GM23338 (cell line): ENCODE data around the gene FAM185A.
"Not testable (repeated sequence)": the region's sequence is repeated elsewhere in the genome, so short reads cannot be mapped to it uniquely, and the experiment has no call there.

Experiments
- CREB1 ChIP-seq: fragments of 250-450 bp; sonication (Bioruptor Pico); IDR thresholded peaks from 2 replicates; pipeline ENCODE4 v1.5.0; 2020; ENCODE audit warnings: low read depth, mild to moderate bottlenecking, moderate library complexity
- CTCF ChIP-seq, 2 experiments: fragments of 200-600 bp in 1 of 2; sonication (generic) in 1 of 2; conservative IDR thresholded peaks; 2 replicates each; pipeline versions ENCODE4 v1.5.1 to v1.6.1; 2016 to 2017; ENCODE audit warnings: antibody characterized with exemption in 2 of 2, low read depth in 2 of 2, mild to moderate bottlenecking in 2 of 2, moderate library complexity in 1 of 2
- EZH2 ChIP-seq: fragments of 200-600 bp; sonication (generic); IDR thresholded peaks from one replicate; pipeline ENCODE4 v1.8.0; 2017; ENCODE audit warnings: antibody characterized with exemption, mild to moderate bottlenecking, low read depth; ENCODE audit not compliant: unreplicated experiment
- EZH2phosphoT487 ChIP-seq: fragments of 200-600 bp; sonication (generic); IDR thresholded peaks from one replicate; pipeline ENCODE4 v1.8.1; 2018; ENCODE audit warnings: antibody characterized with exemption; ENCODE audit not compliant: unreplicated experiment
- JUNB ChIP-seq: IDR thresholded peaks from one replicate; pipeline ENCODE4 v1.6.1; 2016; ENCODE audit warnings: antibody characterized with exemption; ENCODE audit not compliant: unreplicated experiment
- POLR2AphosphoS5 ChIP-seq: IDR thresholded peaks from 2 replicates; pipeline ENCODE4 v1.6.1; 2016; ENCODE audit warnings: antibody characterized with exemption, low read depth
- TF ChIP-seq, protein P1 (sequence below): IDR thresholded peaks from one replicate; pipeline ENCODE4 v1.6.1; 2018; ENCODE audit warnings: antibody characterized with exemption; ENCODE audit not compliant: unreplicated experiment
- TF ChIP-seq, protein P2 (sequence below): IDR thresholded peaks from 2 replicates; pipeline ENCODE4 v1.6.1; 2016; ENCODE audit warnings: antibody characterized with exemption
- TF ChIP-seq, protein P3 (sequence below): fragments of 250-450 bp; sonication (Bioruptor Pico); IDR thresholded peaks from 2 replicates; pipeline ENCODE4 v1.5.0; 2020; ENCODE audit warnings: mild to moderate bottlenecking, moderate library complexity

DNA sequence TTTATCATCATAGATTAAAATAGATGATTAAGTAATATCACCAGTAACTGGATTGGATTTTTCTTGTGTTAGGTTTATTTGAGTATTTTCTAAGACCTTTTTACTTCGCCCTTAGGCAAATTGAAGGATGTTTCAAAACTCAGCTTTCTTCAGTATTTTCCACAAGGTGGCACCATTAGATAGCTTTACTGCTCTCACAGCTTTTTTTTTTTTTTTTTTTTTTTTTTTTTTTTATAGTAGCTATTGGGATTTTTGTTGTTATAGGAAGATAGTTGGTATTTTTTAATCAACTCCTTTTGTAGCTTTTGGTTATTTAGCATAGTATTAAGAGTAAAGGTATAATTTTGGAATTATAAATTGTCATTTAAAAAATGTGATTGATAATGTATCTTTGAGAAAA lies 9.4 kb downstream of the FAM185A start:
- TF ChIP-seq CTCF (conservative IDR thresholded peaks at IDR 0.05; ENCODE audit: low read depth in 2 of 2) = peak in 1 of 2 experiments; percentile 39; a peak in 1 of 4 replicates
- TF ChIP-seq JUNB; POLR2AphosphoS5; CREB1 (CRISPR knock-in tag); EZH2phosphoT487; EZH2: not testable (repeated sequence)
- TF ChIP-seq, protein P1, sequence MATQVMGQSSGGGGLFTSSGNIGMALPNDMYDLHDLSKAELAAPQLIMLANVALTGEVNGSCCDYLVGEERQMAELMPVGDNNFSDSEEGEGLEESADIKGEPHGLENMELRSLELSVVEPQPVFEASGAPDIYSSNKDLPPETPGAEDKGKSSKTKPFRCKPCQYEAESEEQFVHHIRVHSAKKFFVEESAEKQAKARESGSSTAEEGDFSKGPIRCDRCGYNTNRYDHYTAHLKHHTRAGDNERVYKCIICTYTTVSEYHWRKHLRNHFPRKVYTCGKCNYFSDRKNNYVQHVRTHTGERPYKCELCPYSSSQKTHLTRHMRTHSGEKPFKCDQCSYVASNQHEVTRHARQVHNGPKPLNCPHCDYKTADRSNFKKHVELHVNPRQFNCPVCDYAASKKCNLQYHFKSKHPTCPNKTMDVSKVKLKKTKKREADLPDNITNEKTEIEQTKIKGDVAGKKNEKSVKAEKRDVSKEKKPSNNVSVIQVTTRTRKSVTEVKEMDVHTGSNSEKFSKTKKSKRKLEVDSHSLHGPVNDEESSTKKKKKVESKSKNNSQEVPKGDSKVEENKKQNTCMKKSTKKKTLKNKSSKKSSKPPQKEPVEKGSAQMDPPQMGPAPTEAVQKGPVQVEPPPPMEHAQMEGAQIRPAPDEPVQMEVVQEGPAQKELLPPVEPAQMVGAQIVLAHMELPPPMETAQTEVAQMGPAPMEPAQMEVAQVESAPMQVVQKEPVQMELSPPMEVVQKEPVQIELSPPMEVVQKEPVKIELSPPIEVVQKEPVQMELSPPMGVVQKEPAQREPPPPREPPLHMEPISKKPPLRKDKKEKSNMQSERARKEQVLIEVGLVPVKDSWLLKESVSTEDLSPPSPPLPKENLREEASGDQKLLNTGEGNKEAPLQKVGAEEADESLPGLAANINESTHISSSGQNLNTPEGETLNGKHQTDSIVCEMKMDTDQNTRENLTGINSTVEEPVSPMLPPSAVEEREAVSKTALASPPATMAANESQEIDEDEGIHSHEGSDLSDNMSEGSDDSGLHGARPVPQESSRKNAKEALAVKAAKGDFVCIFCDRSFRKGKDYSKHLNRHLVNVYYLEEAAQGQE = not testable (repeated sequence)
- TF ChIP-seq, protein P2, sequence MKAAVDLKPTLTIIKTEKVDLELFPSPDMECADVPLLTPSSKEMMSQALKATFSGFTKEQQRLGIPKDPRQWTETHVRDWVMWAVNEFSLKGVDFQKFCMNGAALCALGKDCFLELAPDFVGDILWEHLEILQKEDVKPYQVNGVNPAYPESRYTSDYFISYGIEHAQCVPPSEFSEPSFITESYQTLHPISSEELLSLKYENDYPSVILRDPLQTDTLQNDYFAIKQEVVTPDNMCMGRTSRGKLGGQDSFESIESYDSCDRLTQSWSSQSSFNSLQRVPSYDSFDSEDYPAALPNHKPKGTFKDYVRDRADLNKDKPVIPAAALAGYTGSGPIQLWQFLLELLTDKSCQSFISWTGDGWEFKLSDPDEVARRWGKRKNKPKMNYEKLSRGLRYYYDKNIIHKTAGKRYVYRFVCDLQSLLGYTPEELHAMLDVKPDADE = not testable (repeated sequence)
- TF ChIP-seq, protein P3, sequence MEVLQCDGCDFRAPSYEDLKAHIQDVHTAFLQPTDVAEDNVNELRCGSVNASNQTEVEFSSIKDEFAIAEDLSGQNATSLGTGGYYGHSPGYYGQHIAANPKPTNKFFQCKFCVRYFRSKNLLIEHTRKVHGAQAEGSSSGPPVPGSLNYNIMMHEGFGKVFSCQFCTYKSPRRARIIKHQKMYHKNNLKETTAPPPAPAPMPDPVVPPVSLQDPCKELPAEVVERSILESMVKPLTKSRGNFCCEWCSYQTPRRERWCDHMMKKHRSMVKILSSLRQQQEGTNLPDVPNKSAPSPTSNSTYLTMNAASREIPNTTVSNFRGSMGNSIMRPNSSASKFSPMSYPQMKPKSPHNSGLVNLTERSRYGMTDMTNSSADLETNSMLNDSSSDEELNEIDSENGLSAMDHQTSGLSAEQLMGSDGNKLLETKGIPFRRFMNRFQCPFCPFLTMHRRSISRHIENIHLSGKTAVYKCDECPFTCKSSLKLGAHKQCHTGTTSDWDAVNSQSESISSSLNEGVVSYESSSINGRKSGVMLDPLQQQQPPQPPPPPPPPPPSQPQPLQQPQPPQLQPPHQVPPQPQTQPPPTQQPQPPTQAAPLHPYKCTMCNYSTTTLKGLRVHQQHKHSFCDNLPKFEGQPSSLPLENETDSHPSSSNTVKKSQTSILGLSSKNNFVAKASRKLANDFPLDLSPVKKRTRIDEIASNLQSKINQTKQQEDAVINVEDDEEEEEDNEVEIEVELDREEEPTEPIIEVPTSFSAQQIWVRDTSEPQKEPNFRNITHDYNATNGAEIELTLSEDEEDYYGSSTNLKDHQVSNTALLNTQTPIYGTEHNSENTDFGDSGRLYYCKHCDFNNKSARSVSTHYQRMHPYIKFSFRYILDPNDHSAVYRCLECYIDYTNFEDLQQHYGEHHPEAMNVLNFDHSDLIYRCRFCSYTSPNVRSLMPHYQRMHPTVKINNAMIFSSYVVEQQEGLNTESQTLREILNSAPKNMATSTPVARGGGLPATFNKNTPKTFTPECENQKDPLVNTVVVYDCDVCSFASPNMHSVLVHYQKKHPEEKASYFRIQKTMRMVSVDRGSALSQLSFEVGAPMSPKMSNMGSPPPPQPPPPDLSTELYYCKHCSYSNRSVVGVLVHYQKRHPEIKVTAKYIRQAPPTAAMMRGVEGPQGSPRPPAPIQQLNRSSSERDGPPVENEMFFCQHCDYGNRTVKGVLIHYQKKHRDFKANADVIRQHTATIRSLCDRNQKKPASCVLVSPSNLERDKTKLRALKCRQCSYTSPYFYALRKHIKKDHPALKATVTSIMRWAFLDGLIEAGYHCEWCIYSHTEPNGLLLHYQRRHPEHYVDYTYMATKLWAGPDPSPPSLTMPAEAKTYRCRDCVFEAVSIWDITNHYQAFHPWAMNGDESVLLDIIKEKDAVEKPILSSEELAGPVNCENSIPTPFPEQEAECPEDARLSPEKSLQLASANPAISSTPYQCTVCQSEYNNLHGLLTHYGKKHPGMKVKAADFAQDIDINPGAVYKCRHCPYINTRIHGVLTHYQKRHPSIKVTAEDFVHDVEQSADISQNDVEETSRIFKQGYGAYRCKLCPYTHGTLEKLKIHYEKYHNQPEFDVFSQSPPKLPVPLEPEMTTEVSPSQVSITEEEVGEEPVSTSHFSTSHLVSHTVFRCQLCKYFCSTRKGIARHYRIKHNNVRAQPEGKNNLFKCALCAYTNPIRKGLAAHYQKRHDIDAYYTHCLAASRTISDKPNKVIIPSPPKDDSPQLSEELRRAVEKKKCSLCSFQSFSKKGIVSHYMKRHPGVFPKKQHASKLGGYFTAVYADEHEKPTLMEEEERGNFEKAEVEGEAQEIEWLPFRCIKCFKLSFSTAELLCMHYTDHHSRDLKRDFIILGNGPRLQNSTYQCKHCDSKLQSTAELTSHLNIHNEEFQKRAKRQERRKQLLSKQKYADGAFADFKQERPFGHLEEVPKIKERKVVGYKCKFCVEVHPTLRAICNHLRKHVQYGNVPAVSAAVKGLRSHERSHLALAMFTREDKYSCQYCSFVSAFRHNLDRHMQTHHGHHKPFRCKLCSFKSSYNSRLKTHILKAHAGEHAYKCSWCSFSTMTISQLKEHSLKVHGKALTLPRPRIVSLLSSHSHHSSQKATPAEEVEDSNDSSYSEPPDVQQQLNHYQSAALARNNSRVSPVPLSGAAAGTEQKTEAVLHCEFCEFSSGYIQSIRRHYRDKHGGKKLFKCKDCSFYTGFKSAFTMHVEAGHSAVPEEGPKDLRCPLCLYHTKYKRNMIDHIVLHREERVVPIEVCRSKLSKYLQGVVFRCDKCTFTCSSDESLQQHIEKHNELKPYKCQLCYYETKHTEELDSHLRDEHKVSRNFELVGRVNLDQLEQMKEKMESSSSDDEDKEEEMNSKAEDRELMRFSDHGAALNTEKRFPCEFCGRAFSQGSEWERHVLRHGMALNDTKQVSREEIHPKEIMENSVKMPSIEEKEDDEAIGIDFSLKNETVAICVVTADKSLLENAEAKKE (CRISPR knock-in tag) = not testable (repeated sequence)
